H9 (cell line): ENCODE data around the gene ARID3C. TPM values are rescaled to one million over a fixed set of nuclear protein-coding genes. Genes with fewer than 3 reads are reported as not detected.

Experiments
- DNase-seq: peaks from one replicate; pipeline ENCODE4 v3.0.0-alpha.2; 2017
- H2AFZ ChIP-seq: one replicate; pipeline ENCODE4 v1.6.1; 2013; ENCODE audit warnings: mild to moderate bottlenecking, low read length, control low read depth, moderate library complexity
- H2AK5ac ChIP-seq: 2 replicates; pipeline ENCODE4 v1.6.1; 2013; ENCODE audit warnings: low read length, control low read depth, mixed read lengths; ENCODE audit not compliant: insufficient read length
- H2BK120ac ChIP-seq: one replicate; pipeline ENCODE4 v1.6.1; 2013; ENCODE audit warnings: low read depth, mild to moderate bottlenecking, low read length, control low read depth, inconsistent platforms; ENCODE audit not compliant: poor library complexity, severe bottlenecking
- H2BK12ac ChIP-seq: 2 replicates; pipeline ENCODE4 v1.6.1; 2013; ENCODE audit warnings: low read length, control low read depth, mixed read lengths, low read depth; ENCODE audit not compliant: insufficient read length
- H2BK15ac ChIP-seq: 2 replicates; pipeline ENCODE4 v1.6.1; 2013; ENCODE audit warnings: low read depth, low read length, control low read depth
- H2BK20ac ChIP-seq: one replicate; pipeline ENCODE4 v1.6.1; 2013; ENCODE audit warnings: low read depth, mild to moderate bottlenecking, low read length, control low read depth, inconsistent platforms; ENCODE audit not compliant: poor library complexity, severe bottlenecking
- H2BK5ac ChIP-seq: 2 replicates; pipeline ENCODE4 v1.6.1; 2013; ENCODE audit warnings: low read length, control low read depth, mixed read lengths; ENCODE audit not compliant: insufficient read length
- H3K14ac ChIP-seq: 2 replicates; pipeline ENCODE4 v1.6.1; 2013; ENCODE audit warnings: low read length, control low read depth; ENCODE audit not compliant: insufficient read depth
- H3K18ac ChIP-seq: 2 replicates; pipeline ENCODE4 v1.6.1; 2013; ENCODE audit warnings: low read depth, mild to moderate bottlenecking, mixed read lengths, low read length, control low read depth; ENCODE audit not compliant: insufficient read length
- H3K23ac ChIP-seq: 2 replicates; pipeline ENCODE4 v1.6.1; 2013; ENCODE audit warnings: low read length, control low read depth, mixed read lengths, low read depth; ENCODE audit not compliant: insufficient read length
- H3K23me2 ChIP-seq: 2 replicates; pipeline ENCODE4 v1.6.1; 2013; ENCODE audit warnings: low read depth, mild to moderate bottlenecking, mixed read lengths, low read length, control low read depth; ENCODE audit not compliant: insufficient read length, poor library complexity, severe bottlenecking
- H3K27ac ChIP-seq: 2 replicates; pipeline ENCODE4 v1.5.1; 2013; ENCODE audit warnings: low read length, control low read depth, mixed read lengths, low read depth; ENCODE audit not compliant: insufficient read length
- H3K27me3 ChIP-seq: 2 replicates; pipeline ENCODE4 v1.6.1; 2013; ENCODE audit warnings: low read length, control low read depth, inconsistent platforms; ENCODE audit not compliant: insufficient read depth
- H3K4ac ChIP-seq: 2 replicates; pipeline ENCODE4 v1.6.1; 2013; ENCODE audit warnings: low read depth, mild to moderate bottlenecking, control low read depth, inconsistent platforms, low read length, moderate library complexity
- H3K4me1 ChIP-seq: 2 replicates; pipeline ENCODE4 v1.6.1; 2013; ENCODE audit warnings: low read length, control low read depth, inconsistent platforms; ENCODE audit not compliant: insufficient read depth
- H3K4me2 ChIP-seq: 2 replicates; pipeline ENCODE4 v1.6.1; 2013; ENCODE audit warnings: low read length, control low read depth, mixed read lengths; ENCODE audit not compliant: insufficient read length, insufficient read depth
- H3K56ac ChIP-seq: 2 replicates; pipeline ENCODE4 v1.6.1; 2013; ENCODE audit warnings: low read depth, mild to moderate bottlenecking, mixed read lengths, low read length, control low read depth; ENCODE audit not compliant: insufficient read length
- H3K79me1 ChIP-seq: 2 replicates; pipeline ENCODE4 v1.6.1; 2013; ENCODE audit warnings: low read depth, mild to moderate bottlenecking, moderate library complexity, low read length, control low read depth, inconsistent platforms; ENCODE audit not compliant: insufficient read depth, poor library complexity, severe bottlenecking
- H3K79me2 ChIP-seq: 2 replicates; pipeline ENCODE4 v1.6.1; 2013; ENCODE audit warnings: low read length, control low read depth, inconsistent platforms; ENCODE audit not compliant: insufficient read depth
- H3K9ac ChIP-seq: 2 replicates; pipeline ENCODE4 v1.6.1; 2013; ENCODE audit warnings: low read length, control low read depth, mixed read lengths; ENCODE audit not compliant: insufficient read length; ENCODE audit errors: extremely low read depth
- H3K9me3 ChIP-seq: one replicate; pipeline ENCODE4 v1.6.1; 2013; ENCODE audit warnings: low read depth, low read length, inconsistent platforms; ENCODE audit not compliant: control insufficient read depth
- H3T11ph ChIP-seq: one replicate; pipeline ENCODE4 v1.6.1; 2013; ENCODE audit warnings: mild to moderate bottlenecking, low read length, control low read depth, inconsistent platforms
- H4K20me1 ChIP-seq: one replicate; pipeline ENCODE4 v1.6.1; 2013; ENCODE audit not compliant: control insufficient read depth, insufficient read length, insufficient read depth
- H4K5ac ChIP-seq: 2 replicates; pipeline ENCODE4 v1.6.1; 2013; ENCODE audit warnings: low read depth, mild to moderate bottlenecking, mixed read lengths, low read length, control low read depth; ENCODE audit not compliant: insufficient read length
- H4K8ac ChIP-seq: replicated peaks from 2 replicates; pipeline ENCODE4 v1.6.1; 2013; ENCODE audit warnings: low read length, control low read depth, mixed read lengths, low read depth; ENCODE audit not compliant: insufficient read length
- H4K91ac ChIP-seq: 2 replicates; pipeline ENCODE4 v1.6.1; 2013; ENCODE audit warnings: low read depth, mild to moderate bottlenecking, moderate library complexity, mixed read lengths, low read length, control low read depth; ENCODE audit not compliant: insufficient read length
- H3K27ac Mint-ChIP-seq, 3 experiments: 2 replicates in 2 of 3; 3 replicates in 1 of 3; pipeline ENCODE4 v1.8.0; 2020 to 2021; ENCODE audit warnings: mixed read lengths in 3 of 3, mild to moderate bottlenecking in 1 of 3, moderate library complexity in 1 of 3
- H3K27me3 Mint-ChIP-seq: 2 replicates; pipeline ENCODE4 v1.8.0; 2021; ENCODE audit warnings: low read depth, mild to moderate bottlenecking, moderate library complexity, mixed read lengths
- H3K36me3 Mint-ChIP-seq, 3 experiments: 2 replicates in 2 of 3; 3 replicates in 1 of 3; pipeline ENCODE4 v1.8.0; 2020 to 2021; ENCODE audit warnings: low read depth in 3 of 3, mixed read lengths in 3 of 3; ENCODE audit not compliant: insufficient read depth in 1 of 3
- H3K4me1 Mint-ChIP-seq, 2 experiments: 2 replicates each; pipeline ENCODE4 v1.8.0; 2020; ENCODE audit warnings: mixed read lengths in 2 of 2
- H3K4me3 Mint-ChIP-seq, 2 experiments: 2 replicates in 1 of 2; 3 replicates in 1 of 2; pipeline ENCODE4 v1.8.0; 2020 to 2021; ENCODE audit warnings: mild to moderate bottlenecking in 2 of 2, mixed read lengths in 2 of 2, moderate library complexity in 1 of 2
- H3K9me3 Mint-ChIP-seq, 2 experiments: 2 replicates in 1 of 2; 3 replicates in 1 of 2; pipeline ENCODE4 v1.8.0; 2020; ENCODE audit warnings: mild to moderate bottlenecking in 2 of 2, mixed read lengths in 2 of 2, moderate library complexity in 1 of 2
- WGBS: extraction: QIAGEN DNeasy Blood & Tissue Kit; methylation state at CpG from one replicate; pipeline ENCODE4 v1.1.7; 2013; ENCODE audit warnings: missing lambda C conversion rate, low lambda C conversion rate, mixed read lengths; ENCODE audit not compliant: insufficient read length; ENCODE audit errors: extremely low coverage; 5-methylcytosine and 5-hydroxymethylcytosine counted together
- total RNA-seq: library from RNA; stranded (reverse); gene quantifications from 2 replicates; pipeline ENCODE4 v1.2.1, GENCODE V29; 2021
- TF ChIP-seq, protein P1 (sequence below): fragments of 200-600 bp; sonication (generic); conservative IDR thresholded peaks from 3 replicates; pipeline ENCODE4 v1.8.0; 2021; ENCODE audit warnings: antibody characterized with exemption, mild to moderate bottlenecking

The ARID3C gene
- total RNA-seq, 1 experiment from 2014 or later, result not detected

- Histone ChIP-seq H3T11ph (no peak overlapping the region), H3K79me1 (no peaks in the 10 kb centered on the region), H3K18ac (no peak overlapping the region), H3K27me3 (peaks cover 38% of the 10 kb centered on the region; the same call in 1 of the 2 replicates), H2BK20ac (no peak overlapping the region), H4K8ac (no peak overlapping the region), H4K20me1 (peaks cover 4% of the 10 kb centered on the region), H3K9ac (no peak overlapping the region), H3K4ac (no peak overlapping the region), H2BK5ac (no peak overlapping the region), H3K4me1 (peaks cover 5% of the 10 kb centered on the region; the same call in 1 of the 2 replicates), H3K9me3 (no peaks in the 10 kb centered on the region), H4K5ac (no peak overlapping the region), H3K23ac (no peak overlapping the region), H3K79me2 (no peaks in the 10 kb centered on the region), H2AFZ (no peak overlapping the region), H3K27ac (no peak overlapping the region), H2BK15ac (no peak overlapping the region), H3K4me2 (no peak overlapping the region), H3K14ac (no peak overlapping the region), H4K91ac (no peak overlapping the region), H2BK12ac (no peak overlapping the region), H2AK5ac (no peak overlapping the region), H3K23me2 (peaks cover 14% of the 10 kb centered on the region), H3K56ac (no peak overlapping the region), H2BK120ac (no peak overlapping the region)
- Mint-ChIP-seq H3K4me1 (peaks cover 14 to 26% of the 10 kb centered on the region in 2 experiments), H3K27ac (no peak overlapping the region), H3K27me3 (peaks cover 75% of the 10 kb centered on the region), H3K36me3 (peaks cover 0 to 2% (median 0%) of the 10 kb centered on the region in 3 experiments; a peak in 1 of 7 replicates), H3K4me3 (no peak overlapping the region), H3K9me3 (no peaks in the 10 kb centered on the region; a peak in 1 of 5 replicates)
- WGBS, result no CpG with 5 or more reads among the region's 9 CpGs
- TF ChIP-seq, protein P1, sequence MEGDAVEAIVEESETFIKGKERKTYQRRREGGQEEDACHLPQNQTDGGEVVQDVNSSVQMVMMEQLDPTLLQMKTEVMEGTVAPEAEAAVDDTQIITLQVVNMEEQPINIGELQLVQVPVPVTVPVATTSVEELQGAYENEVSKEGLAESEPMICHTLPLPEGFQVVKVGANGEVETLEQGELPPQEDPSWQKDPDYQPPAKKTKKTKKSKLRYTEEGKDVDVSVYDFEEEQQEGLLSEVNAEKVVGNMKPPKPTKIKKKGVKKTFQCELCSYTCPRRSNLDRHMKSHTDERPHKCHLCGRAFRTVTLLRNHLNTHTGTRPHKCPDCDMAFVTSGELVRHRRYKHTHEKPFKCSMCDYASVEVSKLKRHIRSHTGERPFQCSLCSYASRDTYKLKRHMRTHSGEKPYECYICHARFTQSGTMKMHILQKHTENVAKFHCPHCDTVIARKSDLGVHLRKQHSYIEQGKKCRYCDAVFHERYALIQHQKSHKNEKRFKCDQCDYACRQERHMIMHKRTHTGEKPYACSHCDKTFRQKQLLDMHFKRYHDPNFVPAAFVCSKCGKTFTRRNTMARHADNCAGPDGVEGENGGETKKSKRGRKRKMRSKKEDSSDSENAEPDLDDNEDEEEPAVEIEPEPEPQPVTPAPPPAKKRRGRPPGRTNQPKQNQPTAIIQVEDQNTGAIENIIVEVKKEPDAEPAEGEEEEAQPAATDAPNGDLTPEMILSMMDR, result no peak
- no peak for DNase-seq
These were observed 34.7 kb downstream of the ARID3C start for GRCh38 chr9:34594177-34594576.
